ENCODE results near the gene C6orf52.
"Not testable (repeated sequence)": the region's sequence is repeated elsewhere in the genome, so short reads cannot be mapped to it uniquely, and the experiment has no call there.

The C6orf52 gene

GRCh38 chr6:10694302-10695085 lies at the start of gene C6orf52, which contains the start of gene PAK1IP1:
Gene C6orf52, minus strand, starts transcription at chr6:10694616. Its CDS starts 7,066 bp downstream, at chr6:10687550.
Gene PAK1IP1, plus strand, starts transcription at chr6:10694972. Its CDS starts 14 bp downstream, at chr6:10694986.
- in situ Hi-C loops (cut with HindIII; ENCODE audit: low sequenced_read_pairs): no loop called here

GRCh38 chr6:10743515-10743914 lies 49.1 kb upstream of the C6orf52 start:
- in situ Hi-C loops (cut with HindIII; ENCODE audit: low sequenced_read_pairs): no loop called here

- in situ Hi-C loops (cut with HindIII; ENCODE audit: low sequenced_read_pairs): no loop called here
Observed at GRCh38 chr6:10742251-10742650, 47.8 kb upstream of the C6orf52 start.

GRCh38 chr6:10741643-10742042 lies 47.2 kb upstream of the C6orf52 start:
- in situ Hi-C loops (cut with HindIII; ENCODE audit: low sequenced_read_pairs): not testable (repeated sequence)

GRCh38 chr6:10740061-10740460 lies 45.6 kb upstream of the C6orf52 start:
- in situ Hi-C loops (cut with HindIII; ENCODE audit: low sequenced_read_pairs): no loop called here

GRCh38 chr6:10736731-10737130 lies 42.3 kb upstream of the C6orf52 start:
- in situ Hi-C loops (cut with HindIII; ENCODE audit: low sequenced_read_pairs): no loop called here

- in situ Hi-C loops (cut with HindIII; ENCODE audit: low sequenced_read_pairs): no loop called here
Observed at GRCh38 chr6:10733863-10734262, 39.4 kb upstream of the C6orf52 start.

- in situ Hi-C loops (cut with HindIII; ENCODE audit: low sequenced_read_pairs): no loop called here
Observed at GRCh38 chr6:10733151-10733715, 38.8 kb upstream of the C6orf52 start.

- in situ Hi-C loops (cut with HindIII; ENCODE audit: low sequenced_read_pairs): no loop called here
Observed at GRCh38 chr6:10730254-10730653, 35.8 kb upstream of the C6orf52 start.

GRCh38 chr6:10725716-10726115 lies 31.3 kb upstream of the C6orf52 start:
- in situ Hi-C loops (cut with HindIII; ENCODE audit: low sequenced_read_pairs): no loop called here

- in situ Hi-C loops (cut with HindIII; ENCODE audit: low sequenced_read_pairs): no loop called here
Observed at GRCh38 chr6:10725044-10725443, 30.6 kb upstream of the C6orf52 start.

GRCh38 chr6:10723567-10723881 lies 29.1 kb upstream of the C6orf52 start:
- in situ Hi-C loops (cut with HindIII; ENCODE audit: low sequenced_read_pairs): no loop called here

GRCh38 chr6:10722820-10723566 lies 28.6 kb upstream of the C6orf52 start, which contains the start of gene TMEM14C:
Gene TMEM14C, plus strand, starts transcription at chr6:10723070. Its CDS starts 1,544 bp downstream, at chr6:10724614.
- in situ Hi-C loops (cut with HindIII; ENCODE audit: low sequenced_read_pairs): no loop called here

GRCh38 chr6:10722570-10722819 lies 28.1 kb upstream of the C6orf52 start:
- in situ Hi-C loops (cut with HindIII; ENCODE audit: low sequenced_read_pairs): no loop called here

GRCh38 chr6:10721850-10722569 lies 27.6 kb upstream of the C6orf52 start:
- in situ Hi-C loops (cut with HindIII; ENCODE audit: low sequenced_read_pairs): no loop called here

- in situ Hi-C loops (cut with HindIII; ENCODE audit: low sequenced_read_pairs): not testable (repeated sequence)
Observed at GRCh38 chr6:10720960-10721849, 26.8 kb upstream of the C6orf52 start.

- in situ Hi-C loops (cut with HindIII; ENCODE audit: low sequenced_read_pairs): no loop called here
Observed at GRCh38 chr6:10720265-10720959, 26.0 kb upstream of the C6orf52 start.

GRCh38 chr6:10719964-10720264 lies 25.5 kb upstream of the C6orf52 start:
- in situ Hi-C loops (cut with HindIII; ENCODE audit: low sequenced_read_pairs): no loop called here

GRCh38 chr6:10719296-10719963 lies 25.0 kb upstream of the C6orf52 start:
- in situ Hi-C loops (cut with HindIII; ENCODE audit: low sequenced_read_pairs): no loop called here
